B cell (primary cell): Measurements from ENCODE around the gene NPBWR2. TPM values are rescaled to one million over a fixed set of nuclear protein-coding genes. Genes with fewer than 3 reads are reported as not detected.

ENCODE experiments used
- ATAC-seq: fragments of 200-7000 bp; cut with Tn5 transposase; one replicate; pipeline ENCODE4 v1.10.0; 2021; ENCODE audit warnings: low read depth, mild to moderate bottlenecking, moderate number of reproducible peaks, moderate library complexity
- CTCF ChIA-PET: fragments of 350-600 bp; sonication (Branson Sonifier 250); formaldehyde crosslinking; loops from one replicate; lab custom pipeline; 2021; ENCODE audit warnings: antibody characterized with exemption, inconsistent platforms; lab: Charles Lee
- POLR2A ChIA-PET: fragments of 350-600 bp; sonication (Branson Sonifier 250); formaldehyde crosslinking; loops from one replicate; lab custom pipeline; 2021; ENCODE audit warnings: antibody characterized with exemption; lab: Charles Lee
- DNase-seq: peaks from one replicate; pipeline ENCODE4 v3.0.0; 2013
- H2AFZ ChIP-seq: 2 replicates; pipeline ENCODE4 v1.6.1; 2012; ENCODE audit warnings: mild to moderate bottlenecking, low read depth, low read length; ENCODE audit not compliant: insufficient read depth, poor library complexity, severe bottlenecking
- H3K27ac ChIP-seq, 2 donors: 1 replicate in 1 of 2; 2 replicates in 1 of 2; pipeline ENCODE4 v1.5.1; 2012 to 2013; ENCODE audit warnings: low read length in 2 of 2, mild to moderate bottlenecking in 2 of 2, moderate library complexity in 1 of 2
- H3K27me3 ChIP-seq, 4 experiments: fragments of 200-600 bp in 1 of 4; sonication (generic) in 1 of 4; replicated peaks in 1 of 4; 1 replicate in 2 of 4; 2 replicates in 2 of 4; pipeline versions ENCODE4 v1.6.1 to v1.7.0; 2013 to 2016; ENCODE audit warnings: low read length in 3 of 4, mild to moderate bottlenecking in 2 of 4, mixed read lengths in 1 of 4, moderate library complexity in 1 of 4; ENCODE audit not compliant: insufficient read depth in 4 of 4, control insufficient read depth in 3 of 4; ENCODE audit errors: control extremely low read depth in 1 of 4
- H3K36me3 ChIP-seq, 2 experiments: replicated peaks in 1 of 2; 1 replicate in 1 of 2; 2 replicates in 1 of 2; pipeline versions ENCODE4 v1.6.1 to v1.7.1; 2013; ENCODE audit warnings: low read length in 1 of 2; ENCODE audit not compliant: insufficient read depth in 2 of 2, control insufficient read depth in 1 of 2; ENCODE audit errors: control extremely low read depth in 1 of 2, extremely low read depth in 1 of 2
- H3K4me1 ChIP-seq, 2 donors: fragments of 200-600 bp in 1 of 2; sonication (generic) in 1 of 2; 1 replicate in 1 of 2; 2 replicates in 1 of 2; pipeline versions ENCODE4 v1.5.1 to v1.6.1; 2013 to 2017; ENCODE audit warnings: low read length in 2 of 2; ENCODE audit not compliant: control insufficient read depth in 2 of 2, insufficient read depth in 2 of 2
- H3K4me2 ChIP-seq: replicated peaks from 2 replicates; pipeline ENCODE3; 2012; ENCODE audit warnings: mild to moderate bottlenecking, low read depth, low read length; ENCODE audit not compliant: poor library complexity, severe bottlenecking
- H3K4me3 ChIP-seq, 5 experiments: fragments of 200-600 bp in 1 of 5; sonication (generic) in 1 of 5; 1 replicate in 3 of 5; 2 replicates in 2 of 5; pipeline versions ENCODE4 v1.5.1 to v1.7.0; 2011 to 2016; ENCODE audit warnings: low read length in 4 of 5, mild to moderate bottlenecking in 4 of 5, low read depth in 2 of 5, control low read depth in 1 of 5, moderate library complexity in 1 of 5; ENCODE audit not compliant: insufficient read depth in 1 of 5; ENCODE audit errors: control extremely low read depth in 1 of 5, extremely low read depth in 1 of 5
- H3K79me2 ChIP-seq: fragments of 200-600 bp; sonication (generic); one replicate; pipeline ENCODE4 v1.6.0; 2016; ENCODE audit warnings: low read length; ENCODE audit not compliant: control insufficient read depth, insufficient read depth
- H3K9ac ChIP-seq: fragments of 200-600 bp; sonication (generic); 2 replicates; pipeline ENCODE4 v1.6.1; 2017; ENCODE audit warnings: mild to moderate bottlenecking, low read length, moderate library complexity
- H3K9me3 ChIP-seq, 3 donors: one replicate each; pipeline versions ENCODE4 v1.6.1 to v1.7.1; 2013; ENCODE audit warnings: low read length in 2 of 3; ENCODE audit not compliant: control insufficient read depth in 2 of 3, insufficient read depth in 1 of 3; ENCODE audit errors: control extremely low read depth in 1 of 3
- H4K20me1 ChIP-seq: 2 replicates; pipeline ENCODE4 v1.6.0; 2012; ENCODE audit warnings: mild to moderate bottlenecking, low read length; ENCODE audit not compliant: insufficient read depth, control insufficient read depth, poor library complexity, severe bottlenecking
- H3K27ac Mint-ChIP-seq: one replicate; pipeline ENCODE4 v1.8.0; 2021; ENCODE audit warnings: mixed read lengths
- H3K27me3 Mint-ChIP-seq: one replicate; pipeline ENCODE4 v1.8.0; 2021; ENCODE audit warnings: mixed read lengths
- H3K4me1 Mint-ChIP-seq: one replicate; pipeline ENCODE4 v1.8.0; 2021; ENCODE audit warnings: mixed read lengths
- H3K4me3 Mint-ChIP-seq: one replicate; pipeline ENCODE4 v1.8.0; 2021; ENCODE audit warnings: mixed read lengths
- H3K9me3 Mint-ChIP-seq: one replicate; pipeline ENCODE4 v1.8.0; 2022; ENCODE audit warnings: mixed read lengths; ENCODE audit not compliant: insufficient read depth
- CTCF ChIP-seq: fragments of 200-600 bp; IDR thresholded peaks from one replicate; pipeline ENCODE4 v1.8.0; 2022; ENCODE audit warnings: antibody characterized with exemption, mild to moderate bottlenecking
- EZH2 ChIP-seq: IDR thresholded peaks from 2 replicates; pipeline ENCODE4 v1.6.1; 2012; ENCODE audit warnings: borderline replicate concordance, low read depth, mild to moderate bottlenecking, moderate library complexity, low read length; ENCODE audit not compliant: insufficient read depth, poor library complexity, severe bottlenecking
- WGBS: methylation state at CpG from one replicate; pipeline ENCODE4 v1.1.5; 2013; ENCODE audit warnings: missing lambda C conversion rate; ENCODE audit not compliant: insufficient coverage; 5-methylcytosine and 5-hydroxymethylcytosine counted together
- intact Hi-C: fragments of 100-400 bp; cut with micrococcal nuclease; formaldehyde crosslinking; loops from one replicate; pipeline ENCODE4 v1.10.0; 2022
- polyA minus RNA-seq: library from RNA; depleted of rRNA, polyadenylated mRNA; stranded (reverse); fragments of >200 nt; gene quantifications from 2 replicates; pipeline ENCODE4 v1.2.3, GENCODE V29; 2012
- polyA plus RNA-seq: library from polyadenylated mRNA; depleted of rRNA; stranded (reverse); fragments of >200 nt; gene quantifications from 2 replicates; pipeline ENCODE4 v1.2.3, GENCODE V29; 2012
- total RNA-seq, 2 donors: library from RNA; stranded (reverse); fragments of 120-200 nt in 1 of 2; gene quantifications; 1 replicate in 1 of 2; 2 replicates in 1 of 2; pipeline versions ENCODE4 v1.2.3 to v1.2.4, GENCODE V29; 2013 to 2022

The NPBWR2 gene
- total RNA-seq (0.22 TPM in 1 of 2 replicates, not detected in the other), polyA plus RNA-seq (0.21 and 0.22 TPM in 2 replicates), polyA minus RNA-seq (0.94 and 2.9 TPM in 2 replicates)
- 0.09 TPM for total RNA-seq (2013)

- DNase-seq (peak; percentile 64), ATAC-seq (peak; percentile 70)
- intact Hi-C loops, result no loop called here
- ChIA-PET CTCF (interaction anchor here (0.6 to 4.6 kb wide), 9 partner anchors 7 to 68 kb away, joined by 3 to 23 read pairs (median 4); partner anchors contain the start of genes LKAAEAR1 and RGS19), POLR2A (interaction anchor here (0.8 to 1.1 kb wide), 3 partner anchors 23 to 43 kb away, joined by 3 read pairs; partner anchors contain the start of gene LKAAEAR1)
- H3K79me2 ChIP-seq, result no peaks in the 10 kb centered on the region
- H3K4me1 ChIP-seq, result peaks cover 20 to 45% of the 10 kb centered on the region in 2 donors
- H3K27ac Mint-ChIP-seq, result peak within 1 kb of the TSS; percentile 92
- H3K27me3 ChIP-seq, result peaks cover 0 to 14% (median 0%) of the 10 kb centered on the region in 4 experiments
- H3K4me3 ChIP-seq, result peak within 1 kb of the TSS in 3 of 5 experiments; percentile 19 to 24 (median 21)
- no peaks in the 10 kb centered on the region for H3K9me3 ChIP-seq
- no peak for TF ChIP-seq EZH2
- TF ChIP-seq CTCF, result no peak
- peaks cover 36% of the 10 kb centered on the region for H3K4me1 Mint-ChIP-seq
- WGBS, result 64% methylated on average over 20 of the region's 22 CpGs
- H3K9me3 Mint-ChIP-seq, result no peaks in the 10 kb centered on the region
- H3K4me3 Mint-ChIP-seq, result peak within 1 kb of the TSS; percentile 80
- peak within 1 kb of the TSS; percentile 69 for H2AFZ ChIP-seq
- no peaks in the 10 kb centered on the region for H3K36me3 ChIP-seq
- no peaks in the 10 kb centered on the region for H4K20me1 ChIP-seq
- peak within 1 kb of the TSS; percentile 66 to 78 for H3K27ac ChIP-seq
- H3K27me3 Mint-ChIP-seq, result no peaks in the 10 kb centered on the region
- H3K4me2 ChIP-seq, result peak within 1 kb of the TSS; percentile 66
- peak within 1 kb of the TSS; percentile 7 for H3K9ac ChIP-seq
These were observed at the start of gene NPBWR2 for GRCh38 chr20:64106981-64107735. Gene NPBWR2, minus strand, starts transcription at chr20:64107565. Its CDS starts 734 bp downstream, at chr20:64106831.
